Ovary (tissue), 3 donors: ENCODE results near the gene NACA2.

Experiments
- CTCF ChIP-seq, 3 donors: fragments of 450-650 bp in 2 of 3; fragments of 200-600 bp in 1 of 3; IDR thresholded peaks; one replicate each; pipeline versions ENCODE4 v1.5.1 to v1.8.0; 2016 to 2022; ENCODE audit warnings: antibody characterized with exemption in 3 of 3, mild to moderate bottlenecking in 1 of 3
- EP300 ChIP-seq: sonication (generic); formaldehyde crosslinking; IDR thresholded peaks from one replicate; pipeline ENCODE4 v1.6.1; 2017; ENCODE audit warnings: antibody characterized with exemption
- POLR2A ChIP-seq: fragments of 450-650 bp; IDR thresholded peaks from one replicate; pipeline ENCODE4 v1.6.1; 2017; ENCODE audit warnings: antibody characterized with exemption, mild to moderate bottlenecking, moderate library complexity
- donor health status: DM: no; HTN: no; CAD: no.

GRCh38 chr17:61599608-61600007 is 8.6 kb upstream of the NACA2 start:
- no peak for TF ChIP-seq CTCF (IDR thresholded peaks at IDR 0.05)
- no peak for TF ChIP-seq EP300
- TF ChIP-seq POLR2A = no peak
